ENCODE measurements around the gene CINP. TPM values are rescaled to one million over a fixed set of nuclear protein-coding genes. Genes with fewer than 3 reads are reported as not detected.
"Not testable (repeated sequence)": the region's sequence is repeated elsewhere in the genome, so short reads cannot be mapped to it uniquely, and the experiment has no call there.

The CINP gene
- total RNA-seq, 1 experiment from 2014 or later = 54.6 TPM

- intact Hi-C loops (cut with micrococcal nuclease; ENCODE audit: unreplicated experiment) = no loop called here
These were observed 31.9 kb downstream of the CINP start for GRCh38 chr14:102330806-102331205.

DNA sequence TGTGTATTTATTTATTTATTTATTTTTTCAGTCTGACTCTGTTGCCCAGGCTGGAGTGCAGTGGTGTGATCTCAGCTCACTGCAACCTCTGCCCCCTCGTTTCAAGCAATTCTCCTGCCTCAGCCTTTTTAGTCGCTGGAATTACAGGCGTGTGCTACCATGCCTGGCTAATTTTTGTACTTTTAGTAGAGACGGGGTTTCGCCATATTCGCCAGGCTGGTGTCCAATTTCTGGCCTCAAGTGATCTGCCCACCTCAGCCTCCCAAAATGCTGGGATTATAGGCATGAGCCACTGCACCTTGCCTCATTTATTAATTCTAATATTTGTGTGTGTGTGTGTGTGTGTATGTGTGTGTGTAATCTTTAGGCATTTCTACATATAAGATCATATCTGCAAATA lies 33.3 kb downstream of the CINP start:
- H3K9me2 ChIP-seq (ENCODE audit: insufficient read depth); H4K20me1 ChIP-seq (ENCODE audit: insufficient read depth); BruUV-seq (replicated peaks); H3K4me2 ChIP-seq; POLR2A ChIA-PET (ENCODE audit: unreplicated experiment); H3F3A ChIP-seq (ENCODE audit: insufficient read depth, low read depth); H3K9me3 ChIP-seq (ENCODE audit: insufficient read depth, low read depth); H3K27me3 ChIP-seq (ENCODE audit: insufficient read depth, low read depth); CTCF ChIA-PET; H3K36me3 ChIP-seq (ENCODE audit: low read depth); intact Hi-C loops (cut with micrococcal nuclease; ENCODE audit: unreplicated experiment); H3K4me3 ChIP-seq; H3K27ac ChIP-seq; H2AFZ ChIP-seq; H3K4me1 ChIP-seq (replicated peaks; ENCODE audit: insufficient read depth); H3K79me2 ChIP-seq (ENCODE audit: low read depth): not testable (repeated sequence)
- peak in 1 of 2 experiments; percentile 28 for DNase-seq

More at GRCh38 chr14:102330806-102331205, 31.9 kb downstream of the CINP start:
- Histone ChIP-seq H3K27me3 (ENCODE audit: insufficient read depth, low read depth) (no peaks in the 10 kb centered on the region), H3K27ac (no peak overlapping the region), H3F3A (ENCODE audit: insufficient read depth, low read depth) (no peaks in the 10 kb centered on the region), H3K36me3 (ENCODE audit: low read depth) (no peaks in the 10 kb centered on the region; the same call in 1 of the 2 replicates), H3K4me2 (no peak overlapping the region), H3K9me2 (ENCODE audit: insufficient read depth) (no peaks in the 10 kb centered on the region), H3K4me1 (replicated peaks; ENCODE audit: insufficient read depth) (no peaks in the 10 kb centered on the region), H4K20me1 (ENCODE audit: insufficient read depth) (no peaks in the 10 kb centered on the region), H3K9me3 (ENCODE audit: insufficient read depth, low read depth) (no peaks in the 10 kb centered on the region), H3K4me3 (no peak overlapping the region), H2AFZ (no peak overlapping the region), H3K79me2 (ENCODE audit: low read depth) (no peaks in the 10 kb centered on the region)
- POLR2A ChIA-PET (ENCODE audit: unreplicated experiment) = no interaction called here
- TF ChIP-seq EZH2 (IDR thresholded peaks at IDR 0.05; ENCODE audit: low read depth) = no peak
- TF ChIP-seq CTCF (conservative IDR thresholded peaks at IDR 0.05) = no peak
- no TSS peak for BruUV-seq (replicated peaks)
- DNase-seq = peak in 1 of 2 experiments; percentile 18
- CTCF ChIA-PET = no interaction called here

GRCh38 chr14:102326583-102326982 lies 36.1 kb downstream of the CINP start:
- H3K27me3 ChIP-seq (ENCODE audit: insufficient read depth, low read depth) = no peaks in the 10 kb centered on the region
- intact Hi-C loops (cut with micrococcal nuclease; ENCODE audit: unreplicated experiment) = no loop called here
- TF ChIP-seq EZH2 (IDR thresholded peaks at IDR 0.05; ENCODE audit: low read depth) (no peak), CTCF (conservative IDR thresholded peaks at IDR 0.05) (no peak)
- H3K36me3 ChIP-seq (ENCODE audit: low read depth) = peaks cover 5% of the 10 kb centered on the region; the same call in 1 of the 2 replicates
- no peaks in the 10 kb centered on the region for H3K9me3 ChIP-seq (ENCODE audit: insufficient read depth, low read depth)
- no peak overlapping the region for H3K4me2 ChIP-seq
- CTCF ChIA-PET = no interaction called here
- H3K4me3 ChIP-seq = no peak overlapping the region
- no peaks in the 10 kb centered on the region for H3K4me1 ChIP-seq (replicated peaks; ENCODE audit: insufficient read depth)
- no peak overlapping the region for H2AFZ ChIP-seq
- BruUV-seq (replicated peaks) = no TSS peak
- no peaks in the 10 kb centered on the region for H3K79me2 ChIP-seq (ENCODE audit: low read depth)
- H3K27ac ChIP-seq = no peak overlapping the region
- POLR2A ChIA-PET (ENCODE audit: unreplicated experiment) = no interaction called here
- no peaks in the 10 kb centered on the region for H3K9me2 ChIP-seq (ENCODE audit: insufficient read depth)
- peaks cover 22% of the 10 kb centered on the region; the same call in 1 of the 2 replicates for H3F3A ChIP-seq (ENCODE audit: insufficient read depth, low read depth)
- no peak for DNase-seq
- no peaks in the 10 kb centered on the region for H4K20me1 ChIP-seq (ENCODE audit: insufficient read depth)

DNA sequence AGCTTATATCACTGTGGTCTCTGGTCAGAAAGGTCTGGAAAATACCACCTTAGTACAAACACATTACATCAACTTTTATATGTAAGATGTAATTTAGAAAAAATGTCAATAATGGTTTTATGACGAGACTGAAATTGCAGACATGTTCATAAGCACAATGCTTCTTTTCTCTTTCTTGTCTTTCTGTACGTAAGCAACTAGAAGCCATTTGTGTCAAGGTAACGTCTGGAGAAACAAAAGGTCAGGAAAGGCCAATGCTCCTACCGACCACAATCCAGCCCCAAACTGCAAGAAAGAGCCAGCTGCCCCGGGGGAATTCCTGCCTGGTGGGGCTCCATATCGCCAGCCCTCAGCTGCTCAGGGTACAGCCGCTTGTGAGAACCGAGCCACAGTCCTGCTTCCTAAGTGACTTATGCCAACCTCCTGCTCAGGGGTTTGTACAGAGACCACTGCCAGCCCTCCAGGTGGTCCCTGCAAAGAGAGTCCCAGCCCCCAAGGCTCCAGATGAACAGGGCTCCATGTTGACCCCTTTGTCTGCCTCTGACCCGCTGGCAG lies 36.8 kb downstream of the CINP start:
- Histone ChIP-seq H3K9me3 (ENCODE audit: insufficient read depth, low read depth) (no peaks in the 10 kb centered on the region), H2AFZ (no peak overlapping the region), H3K27me3 (ENCODE audit: insufficient read depth, low read depth) (no peaks in the 10 kb centered on the region), H3K4me1 (replicated peaks; ENCODE audit: insufficient read depth) (peaks cover 3% of the 10 kb centered on the region; the same call in 1 of the 2 replicates), H3K4me2 (no peak overlapping the region), H3K27ac (no peak overlapping the region), H3K4me3 (no peak overlapping the region), H3K79me2 (ENCODE audit: low read depth) (no peaks in the 10 kb centered on the region), H3K36me3 (ENCODE audit: low read depth) (peaks cover 5% of the 10 kb centered on the region; the same call in 1 of the 2 replicates), H3K9me2 (ENCODE audit: insufficient read depth) (no peaks in the 10 kb centered on the region), H4K20me1 (ENCODE audit: insufficient read depth) (no peaks in the 10 kb centered on the region), H3F3A (ENCODE audit: insufficient read depth, low read depth) (peaks cover 22% of the 10 kb centered on the region; the same call in 1 of the 2 replicates)
- no peak for TF ChIP-seq EZH2 (IDR thresholded peaks at IDR 0.05; ENCODE audit: low read depth)
- TF ChIP-seq CTCF (conservative IDR thresholded peaks at IDR 0.05) = no peak
- peak in 1 of 2 experiments; percentile 26 for DNase-seq
- ChIA-PET POLR2A (ENCODE audit: unreplicated experiment) (no interaction called here), CTCF (no interaction called here)
- intact Hi-C loops (cut with micrococcal nuclease; ENCODE audit: unreplicated experiment) = no loop called here
- no TSS peak for BruUV-seq (replicated peaks)

Data from PC-9 (cell line).